GM12891 (cell line): ENCODE results near the gene SOCS7.

Experiments used
- PAX5 ChIP-seq: IDR thresholded peaks from 2 replicates; pipeline ENCODE4 v1.6.1; 2011; ENCODE audit warnings: low read length, moderate library complexity, mild to moderate bottlenecking; ENCODE audit not compliant: insufficient read depth, severe bottlenecking
- POLR2A ChIP-seq: IDR thresholded peaks from 2 replicates; pipeline ENCODE4 v1.6.1; 2011; ENCODE audit warnings: low read depth, low read length, control low read depth
- POLR2AphosphoS5 ChIP-seq: IDR thresholded peaks from 2 replicates; pipeline ENCODE4 v1.6.1; 2011; ENCODE audit warnings: low read depth, low read length, control low read depth
- POU2F2 ChIP-seq: IDR thresholded peaks from 2 replicates; pipeline ENCODE4 v1.6.1; 2011; ENCODE audit warnings: low read depth, mild to moderate bottlenecking, control low read depth, low read length, moderate library complexity
- SPI1 ChIP-seq: IDR thresholded peaks from 2 replicates; pipeline ENCODE4 v1.6.1; 2011; ENCODE audit warnings: low read depth, low read length, control low read depth
- TAF1 ChIP-seq: IDR thresholded peaks from 2 replicates; pipeline ENCODE4 v1.6.1; 2011; ENCODE audit warnings: low read depth, low read length, control low read depth

DNA sequence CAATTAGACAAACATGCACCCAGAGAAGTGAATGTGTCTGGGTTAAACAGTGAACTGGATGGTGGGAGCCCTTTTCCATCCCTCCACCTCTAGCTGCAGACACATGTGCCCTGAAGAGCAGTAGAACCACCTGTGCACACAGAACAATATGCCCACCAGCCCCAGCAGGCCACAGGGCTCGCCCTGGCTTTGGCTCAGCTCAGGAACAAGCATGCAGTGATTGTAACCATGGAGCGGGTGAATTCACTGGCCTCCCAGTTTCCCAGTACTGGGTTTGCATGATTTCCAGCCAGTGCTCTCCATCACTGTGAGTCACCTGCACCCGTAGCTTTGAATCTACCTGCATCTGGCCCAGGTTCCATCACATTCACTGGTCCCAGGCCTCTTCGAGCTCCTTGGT lies 13.1 kb upstream of the SOCS7 start:
- no peak for TF ChIP-seq POLR2A
- TF ChIP-seq TAF1 = no peak
- TF ChIP-seq POU2F2 = no peak
- no peak for TF ChIP-seq POLR2AphosphoS5
- TF ChIP-seq SPI1 = no peak
- no peak for TF ChIP-seq PAX5
